Sigmoid colon (tissue), 7 donors: ENCODE measurements around the gene LIMD2. TPM values are rescaled to one million over a fixed set of nuclear protein-coding genes. Genes with fewer than 3 reads are reported as not detected.
"Not testable (repeated sequence)": the region's sequence is repeated elsewhere in the genome, so short reads cannot be mapped to it uniquely, and the experiment has no call there.

ENCODE experiments used
- DNase-seq: peaks from one replicate; pipeline ENCODE4 v3.0.0-alpha.2; 2019
- H3K27ac ChIP-seq, 4 donors: fragments of 200-600 bp; sonication (generic); one replicate each; pipeline ENCODE4 v1.5.1; 2016 to 2019; ENCODE audit warnings: mild to moderate bottlenecking in 1 of 4
- H3K27me3 ChIP-seq, 3 donors: fragments of 200-600 bp; sonication (generic); one replicate each; pipeline ENCODE4 v1.5.1; 2019; ENCODE audit warnings: mild to moderate bottlenecking in 1 of 3
- H3K36me3 ChIP-seq, 4 donors: fragments of 200-600 bp; sonication (generic); one replicate each; pipeline ENCODE4 v1.5.1; 2016 to 2019
- H3K4me1 ChIP-seq, 4 donors: fragments of 200-600 bp; sonication (generic); one replicate each; pipeline ENCODE4 v1.5.1; 2017 to 2019
- H3K4me3 ChIP-seq, 4 donors: fragments of 200-600 bp; sonication (generic); one replicate each; pipeline ENCODE4 v1.5.1; 2017 to 2019; ENCODE audit warnings: mild to moderate bottlenecking in 2 of 4, moderate library complexity in 1 of 4
- H3K9me3 ChIP-seq, 4 donors: fragments of 200-600 bp in 3 of 4; sonication (generic) in 3 of 4; one replicate each; pipeline versions ENCODE4 v1.5.1 to v1.6.1; 2013 to 2019
- CTCF ChIP-seq, 4 experiments: fragments of 450-650 bp in 3 of 4; fragments of 200-600 bp in 1 of 4; IDR thresholded peaks; one replicate each; pipeline ENCODE4 v1.5.1; 2016 to 2019; ENCODE audit warnings: antibody characterized with exemption in 4 of 4, mild to moderate bottlenecking in 3 of 4, moderate library complexity in 2 of 4
- EP300 ChIP-seq, 4 donors: sonication (generic); formaldehyde crosslinking; IDR thresholded peaks; one replicate each; pipeline ENCODE4 v1.6.1; 2017; ENCODE audit warnings: antibody characterized with exemption in 4 of 4
- POLR2A ChIP-seq, 2 donors: fragments of 450-650 bp; IDR thresholded peaks; one replicate each; pipeline ENCODE4 v1.6.1; 2016; ENCODE audit warnings: antibody characterized with exemption in 2 of 2, mild to moderate bottlenecking in 2 of 2, moderate library complexity in 2 of 2
- POLR2AphosphoS5 ChIP-seq, 4 donors: sonication (generic); formaldehyde crosslinking; IDR thresholded peaks; one replicate each; pipeline ENCODE4 v1.6.1; 2017; ENCODE audit warnings: antibody characterized with exemption in 4 of 4
- WGBS, 2 donors: extraction: QIAGEN DNeasy Blood & Tissue Kit; methylation state at CpG; one replicate each; pipeline ENCODE4 v1.1.7; 2013; 5-methylcytosine and 5-hydroxymethylcytosine counted together
- intact Hi-C: fragments of 100-400 bp; cut with DNase I; formaldehyde crosslinking; loops from one replicate; pipeline ENCODE4 v1.15.1; 2023
- polyA plus RNA-seq, 3 donors: library from polyadenylated mRNA; stranded (reverse); fragments of 200-250 nt; gene quantifications; one replicate each; pipeline ENCODE4 v1.2.3, GENCODE V29; 2013
- total RNA-seq, 4 donors: library from RNA; depleted of rRNA; stranded (reverse); fragments of >200 nt; gene quantifications; one replicate each; pipeline ENCODE4 v1.1.0, GENCODE V29; 2016
- donor health status: healthy with polysubstance abuse.
- donor health status: Bipolar disorder and iron deficiency.
- donor health status: healthy.

Gene LIMD2
- total and polyA plus RNA-seq, 7 donors = 3.0 to 119 (median 7.5) TPM

- 9 to 29% methylated on average over 12 of the region's 12 CpGs for WGBS, 2 donors
- intact Hi-C loops = loop anchor here (2.0 to 5.0 kb wide), 2 partner anchors 38 to 118 kb away; partner anchors contain the start of genes LIMD2 and MAP3K3
- no peak for TF ChIP-seq EP300 (IDR thresholded peaks at IDR 0.05)
- no peak for TF ChIP-seq POLR2A (IDR thresholded peaks at IDR 0.05)
- no peak for TF ChIP-seq CTCF (IDR thresholded peaks at IDR 0.05)
- no peak for TF ChIP-seq POLR2AphosphoS5 (IDR thresholded peaks at IDR 0.05)
Observed at GRCh38 chr17:63740464-63741142, 40.7 kb upstream of the LIMD2 start.

GRCh38 chr17:63735691-63736090, 35.8 kb upstream of the LIMD2 start:
- Histone ChIP-seq H3K27me3 (no peaks in the 10 kb centered on the region), H3K27ac (no peak overlapping the region), H3K4me3 (no peak overlapping the region), H3K9me3 (no peaks in the 10 kb centered on the region), H3K36me3 (peaks cover 0 to 8% (median 0%) of the 10 kb centered on the region in 4 donors), H3K4me1 (peaks cover 0 to 7% (median 7%) of the 10 kb centered on the region in 4 donors)
- intact Hi-C loops = no loop called here
- TF ChIP-seq POLR2AphosphoS5 (IDR thresholded peaks at IDR 0.05) (no peak), POLR2A (IDR thresholded peaks at IDR 0.05) (no peak), CTCF (IDR thresholded peaks at IDR 0.05) (no peak), EP300 (IDR thresholded peaks at IDR 0.05) (no peak)
- no peak for DNase-seq
- 94 to 95% methylated on average over 8 of the region's 8 CpGs for WGBS, 2 donors

More at GRCh38 chr17:63740464-63741142, 40.7 kb upstream of the LIMD2 start:
- Histone ChIP-seq H3K27ac (peak overlapping the region; percentile 91 to 97 (median 95)), H3K9me3 (no peaks in the 10 kb centered on the region), H3K36me3 (peaks cover 0 to 9% (median 0%) of the 10 kb centered on the region in 4 donors), H3K4me1 (peaks cover 0 to 20% (median 13%) of the 10 kb centered on the region in 4 donors), H3K4me3 (peak overlapping the region; percentile 58 to 96 (median 74)), H3K27me3 (no peaks in the 10 kb centered on the region)
- DNase-seq = no peak

- H3K4me3 ChIP-seq = no peak overlapping the region
- peaks cover 0 to 53% (median 7%) of the 10 kb centered on the region in 4 donors for H3K36me3 ChIP-seq
- WGBS, 2 donors = 66 to 86% methylated on average over 2 of the region's 2 CpGs
Observed at GRCh38 chr17:63722403-63722802, 22.5 kb upstream of the LIMD2 start.

GRCh38 chr17:63720194-63720593, 20.3 kb upstream of the LIMD2 start:
- H3K36me3 ChIP-seq = peaks cover 0 to 38% (median 3%) of the 10 kb centered on the region in 4 donors
- H3K27ac ChIP-seq, intact Hi-C loops, H3K4me1 ChIP-seq, H3K4me3 ChIP-seq, H3K27me3 ChIP-seq, DNase-seq, H3K9me3 ChIP-seq: not testable (repeated sequence)
- WGBS, 2 donors = 97 to 98% methylated on average over 5 of the region's 5 CpGs

More at GRCh38 chr17:63722403-63722802, 22.5 kb upstream of the LIMD2 start:
- intact Hi-C loops = no loop called here
- Histone ChIP-seq H3K27ac (no peak overlapping the region), H3K9me3 (no peaks in the 10 kb centered on the region), H3K4me1 (no peaks in the 10 kb centered on the region), H3K27me3 (no peaks in the 10 kb centered on the region)
- DNase-seq = no peak
- TF ChIP-seq EP300 (IDR thresholded peaks at IDR 0.05) (no peak), POLR2AphosphoS5 (IDR thresholded peaks at IDR 0.05) (no peak), POLR2A (IDR thresholded peaks at IDR 0.05) (no peak), CTCF (IDR thresholded peaks at IDR 0.05) (no peak)

GRCh38 chr17:63718988-63719387, 19.1 kb upstream of the LIMD2 start:
- Histone ChIP-seq H3K27ac (no peak overlapping the region), H3K36me3 (peaks cover 0 to 36% (median 0%) of the 10 kb centered on the region in 4 donors), H3K27me3 (no peaks in the 10 kb centered on the region), H3K4me1 (no peaks in the 10 kb centered on the region), H3K9me3 (no peaks in the 10 kb centered on the region), H3K4me3 (no peak overlapping the region)
- intact Hi-C loops = no loop called here
- TF ChIP-seq CTCF (IDR thresholded peaks at IDR 0.05) (no peak), POLR2AphosphoS5 (IDR thresholded peaks at IDR 0.05) (no peak), POLR2A (IDR thresholded peaks at IDR 0.05) (no peak), EP300 (IDR thresholded peaks at IDR 0.05) (no peak)
- WGBS, 2 donors = 87 to 91% methylated on average over 5 of the region's 5 CpGs
- DNase-seq = no peak
